IPS DF 4.7 (cell line): Measurements from ENCODE around the gene HS2ST1.

ENCODE experiments used
- DNase-seq: peaks from one replicate; pipeline ENCODE4 v3.0.0-alpha.2; 2013; ENCODE audit warnings: low spot score; ENCODE audit errors: extremely low read depth

Gene HS2ST1

DNA sequence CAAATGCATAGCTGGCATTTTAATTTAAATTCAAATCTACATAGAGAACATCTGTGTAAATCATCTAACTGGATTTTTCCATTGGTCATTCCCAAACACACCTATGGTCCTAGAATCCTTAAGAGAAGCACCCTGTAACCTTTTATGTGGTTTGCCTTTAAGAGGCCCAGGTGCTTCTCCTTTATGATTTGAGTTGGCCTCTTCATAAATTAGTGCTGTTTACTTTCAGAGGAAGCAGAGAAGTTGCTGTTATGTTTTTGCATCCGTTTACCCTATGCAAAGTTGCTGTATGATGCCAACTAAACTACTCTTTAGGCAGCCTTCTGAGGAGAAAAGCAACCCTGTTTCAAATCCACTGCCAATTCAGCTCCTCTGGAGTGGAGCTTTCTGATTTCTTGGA is 193.8 kb downstream of the HS2ST1 start:
- no peak for DNase-seq

DNA sequence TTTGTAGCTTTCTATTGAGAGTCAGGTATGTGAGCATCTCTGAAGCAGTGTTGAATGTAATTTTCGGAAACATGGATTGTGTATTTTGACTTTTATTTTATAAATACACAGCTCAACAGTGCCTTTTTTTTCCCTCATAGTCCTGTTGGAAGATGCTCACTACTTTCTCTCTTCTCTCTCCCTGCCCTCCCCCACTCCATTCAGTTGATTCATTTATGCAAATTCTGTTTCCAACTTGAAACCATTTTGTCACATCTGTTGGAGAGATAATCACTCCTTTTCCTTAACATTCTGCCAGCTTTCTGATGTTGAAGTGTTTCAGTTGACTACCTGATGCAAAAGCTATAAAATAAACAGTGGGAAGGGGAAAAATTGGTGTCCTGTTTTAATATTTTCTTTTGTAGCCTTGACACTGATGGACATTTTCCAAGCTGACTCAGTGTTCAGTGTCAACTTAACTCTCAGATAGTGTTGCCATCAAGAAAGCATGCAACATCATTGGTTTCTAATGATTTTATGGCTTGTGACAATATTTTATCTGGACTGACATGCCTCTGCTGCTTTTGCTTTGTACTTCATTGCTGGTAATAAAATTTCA is 194.5 kb downstream of the HS2ST1 start:
- no peak for DNase-seq

DNA sequence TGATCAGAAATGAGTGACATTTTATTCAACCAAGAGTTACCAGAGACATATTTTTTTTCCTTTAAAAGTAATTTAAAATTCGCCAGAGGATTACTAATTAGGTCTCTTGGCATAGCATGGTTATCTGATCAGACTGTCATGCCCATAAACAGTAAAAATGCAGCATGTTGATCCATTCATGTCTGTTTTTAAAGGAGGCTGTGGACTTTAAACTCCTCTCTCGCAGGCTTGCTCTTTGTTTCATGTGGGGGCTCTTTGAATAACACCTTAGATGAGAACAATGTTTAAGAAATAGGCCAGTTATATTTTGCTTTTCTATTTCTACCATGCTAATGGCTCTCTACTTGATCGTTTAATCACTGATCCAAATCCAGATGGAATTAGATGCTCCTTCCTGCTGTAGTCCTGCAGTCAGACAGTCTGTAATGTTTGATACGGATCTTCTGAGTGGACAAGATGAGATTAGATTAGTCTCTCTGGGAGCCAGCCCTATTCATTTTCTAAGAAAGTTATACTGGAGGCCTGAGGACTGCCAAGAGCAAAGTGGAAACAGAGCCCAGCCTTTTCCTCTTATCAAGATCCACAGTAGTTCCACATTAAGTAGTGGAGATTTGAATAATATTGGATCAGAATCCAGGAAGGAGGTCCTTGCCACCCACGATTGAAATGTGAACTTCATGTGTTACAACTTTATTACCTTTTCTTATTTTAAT is 197.4 kb downstream of the HS2ST1 start:
- no peak for DNase-seq

DNA sequence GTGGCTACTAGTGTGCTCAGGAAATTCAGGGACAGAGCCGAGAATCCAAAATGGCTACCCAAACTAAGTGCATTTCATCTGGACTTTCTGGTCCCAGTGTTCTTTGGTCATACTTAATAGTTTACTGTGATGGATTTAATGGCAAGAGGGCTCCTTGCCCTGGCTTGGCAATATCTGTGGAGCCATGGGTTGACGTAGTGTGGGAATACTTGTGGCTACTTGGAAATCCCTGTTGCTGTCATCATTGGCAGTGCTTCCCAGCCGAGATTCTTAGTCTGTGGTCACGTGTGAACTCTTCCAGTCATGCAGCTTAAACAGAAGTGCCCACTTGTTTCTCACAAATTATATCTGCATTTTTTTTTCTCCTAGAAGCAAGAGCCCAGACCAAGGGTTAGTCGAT is 198.9 kb downstream of the HS2ST1 start:
- no peak for DNase-seq

DNA sequence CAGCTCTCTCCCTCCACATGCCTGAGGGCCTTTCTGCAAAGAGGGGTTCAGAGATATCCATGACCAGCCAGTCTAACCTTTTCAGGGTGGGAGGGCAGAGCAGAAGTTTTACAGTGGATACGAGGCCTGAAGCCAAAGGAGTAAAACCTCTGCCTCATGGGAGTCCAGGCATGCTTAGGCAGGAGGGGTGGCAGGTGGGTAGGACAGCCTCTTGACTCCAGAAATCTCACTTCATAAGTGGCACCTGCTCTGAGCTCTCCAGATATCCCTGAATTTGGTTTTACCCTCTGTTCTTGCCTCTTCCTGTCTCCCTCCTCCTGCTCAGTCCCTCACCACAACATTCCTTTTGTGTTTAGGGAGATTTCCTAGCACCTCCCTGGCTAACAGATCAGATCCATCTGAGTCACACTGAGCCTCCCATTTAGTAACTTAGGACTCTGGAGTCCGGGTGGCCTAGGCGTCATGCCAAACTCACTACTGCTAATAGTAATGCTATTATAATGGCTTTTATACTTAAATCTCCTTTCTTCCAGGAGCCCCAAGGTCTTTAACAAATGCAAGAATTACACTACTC is 201.0 kb downstream of the HS2ST1 start:
- DNase-seq: no peak

DNA sequence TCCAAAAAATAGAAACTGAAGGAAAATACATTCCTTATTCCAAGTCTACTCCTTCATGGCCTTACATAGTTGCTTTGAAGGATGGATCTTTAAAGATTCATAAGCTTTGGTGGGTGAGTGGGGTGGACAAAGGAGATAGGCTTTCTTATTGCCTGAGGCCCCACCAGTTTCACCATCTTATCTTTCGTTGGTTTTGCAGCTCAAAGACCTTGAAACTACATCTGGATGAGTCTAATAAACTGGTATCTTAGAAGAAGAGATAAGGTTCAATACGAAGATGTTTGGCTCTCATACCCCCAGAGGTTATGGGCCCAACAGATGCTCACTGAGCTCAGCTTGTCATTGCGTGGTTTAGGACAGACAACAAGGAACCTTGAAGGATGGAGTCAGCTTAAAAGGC is 201.5 kb downstream of the HS2ST1 start:
- DNase-seq: no peak

DNA sequence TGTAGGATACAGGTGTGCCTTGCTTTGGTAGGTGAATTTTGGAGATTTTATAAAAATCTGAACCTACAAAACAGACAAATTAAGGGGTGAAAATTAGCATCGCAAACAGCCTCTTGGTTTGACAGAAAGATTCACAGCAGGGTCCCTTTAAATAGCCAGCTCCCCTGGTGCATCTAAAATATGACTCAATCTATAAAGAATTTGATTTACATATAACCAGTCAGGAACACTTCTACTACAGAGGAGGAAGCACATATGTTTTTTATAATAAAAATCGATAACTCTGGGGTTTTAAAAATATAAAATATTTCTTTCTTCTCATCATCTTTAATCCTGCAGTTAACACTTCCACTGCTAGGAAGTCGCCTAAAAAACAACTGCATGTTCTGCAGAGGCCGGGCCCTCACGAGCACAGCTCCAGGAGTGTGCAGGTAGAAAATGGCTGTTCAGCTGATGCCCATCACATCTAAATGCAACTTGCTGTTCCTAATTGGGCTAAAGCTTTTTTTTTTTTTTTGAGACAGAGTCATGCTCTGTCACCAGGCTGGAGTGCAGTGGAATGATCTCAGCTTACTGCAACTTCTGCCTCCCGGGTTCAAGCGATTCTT is 203.4 kb downstream of the HS2ST1 start:
- DNase-seq: no peak

DNA sequence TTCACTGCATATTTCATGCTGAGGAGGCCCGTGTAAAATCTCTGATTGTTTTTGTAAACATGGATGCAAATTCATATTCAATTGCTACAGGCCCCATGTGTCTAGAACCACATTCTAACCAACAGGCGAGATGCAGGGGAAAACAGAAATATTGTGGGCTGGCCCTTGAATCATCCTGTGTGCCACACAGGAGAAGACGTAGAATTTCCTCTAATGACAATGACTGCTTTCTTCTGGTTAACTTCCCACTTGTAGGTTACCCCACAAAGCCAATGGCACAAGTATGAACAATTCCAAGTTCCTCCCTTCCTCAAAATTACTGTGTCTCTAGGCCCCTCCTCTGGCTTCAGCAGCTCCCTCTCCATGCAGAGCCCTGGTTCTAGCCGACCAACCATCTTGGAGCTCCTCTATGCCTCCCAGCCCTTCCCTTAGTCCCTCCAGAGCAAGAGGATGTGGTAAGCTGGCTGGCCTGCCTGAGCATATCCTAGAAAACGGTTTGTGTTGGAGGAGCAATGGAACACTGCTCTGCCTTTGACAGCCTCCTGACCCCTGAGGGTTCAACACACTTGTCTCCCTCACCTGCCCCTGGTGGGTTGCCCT is 205.2 kb downstream of the HS2ST1 start:
- DNase-seq: no peak

DNA sequence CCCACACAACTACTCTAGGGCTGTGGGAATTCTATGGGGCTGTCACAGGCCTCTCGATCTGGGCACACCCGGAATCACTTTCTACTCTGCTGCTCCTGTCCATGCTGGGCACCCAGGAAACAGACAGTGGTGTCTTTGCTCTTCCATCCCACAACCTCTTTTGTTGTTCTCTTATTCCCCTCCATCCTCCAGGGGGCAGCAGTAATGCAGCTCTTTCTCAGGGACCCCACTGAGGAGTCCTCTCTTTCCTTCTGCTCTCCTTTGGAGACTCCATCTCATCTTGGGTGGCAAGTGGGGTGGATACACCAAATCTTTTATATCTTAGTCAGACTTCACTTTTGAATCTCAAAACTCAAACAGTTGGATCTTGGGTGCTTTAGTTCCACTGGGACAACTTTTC is 206.3 kb downstream of the HS2ST1 start:
- no peak for DNase-seq

DNA sequence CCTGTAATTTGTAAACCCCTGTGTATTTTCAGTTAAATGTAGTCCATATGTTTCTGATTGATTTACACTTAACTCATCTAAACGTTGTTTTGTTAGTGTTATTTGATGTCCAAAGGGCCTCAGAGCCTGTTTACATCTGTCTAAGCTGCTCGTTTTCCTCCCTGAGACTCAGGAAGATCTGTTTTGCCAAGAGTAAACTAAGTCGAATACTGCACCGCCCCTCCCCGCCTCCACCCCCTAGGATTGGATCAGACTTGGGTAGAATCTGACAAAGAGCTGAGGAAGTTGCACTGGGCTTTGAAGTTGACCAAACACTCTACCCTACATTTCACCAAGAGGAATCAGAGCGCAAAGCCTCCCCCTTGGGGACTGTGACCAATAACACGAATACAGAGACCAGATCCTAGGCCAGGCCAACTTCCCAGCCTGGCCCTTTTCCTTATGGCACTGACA is 207.3 kb downstream of the HS2ST1 start:
- no peak for DNase-seq

DNA sequence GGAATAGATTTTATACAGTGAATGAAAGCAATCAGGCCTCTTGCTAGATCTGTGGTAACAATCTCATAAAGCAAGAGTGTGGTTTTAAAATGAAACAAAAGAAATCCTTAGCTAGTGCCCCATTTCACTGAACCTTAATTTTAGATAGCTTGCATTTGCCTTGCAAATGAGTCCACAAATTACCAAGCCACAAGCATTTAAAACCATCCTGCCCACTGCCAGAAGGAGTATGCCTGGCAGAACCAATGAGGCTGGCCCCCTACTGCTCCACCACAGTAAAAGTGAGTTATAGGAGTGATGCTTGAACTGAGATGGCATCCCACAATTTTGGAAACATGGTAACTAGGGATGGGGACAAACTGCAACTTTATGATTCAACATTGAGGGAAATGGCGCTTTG is 207.8 kb downstream of the HS2ST1 start:
- no peak for DNase-seq

DNA sequence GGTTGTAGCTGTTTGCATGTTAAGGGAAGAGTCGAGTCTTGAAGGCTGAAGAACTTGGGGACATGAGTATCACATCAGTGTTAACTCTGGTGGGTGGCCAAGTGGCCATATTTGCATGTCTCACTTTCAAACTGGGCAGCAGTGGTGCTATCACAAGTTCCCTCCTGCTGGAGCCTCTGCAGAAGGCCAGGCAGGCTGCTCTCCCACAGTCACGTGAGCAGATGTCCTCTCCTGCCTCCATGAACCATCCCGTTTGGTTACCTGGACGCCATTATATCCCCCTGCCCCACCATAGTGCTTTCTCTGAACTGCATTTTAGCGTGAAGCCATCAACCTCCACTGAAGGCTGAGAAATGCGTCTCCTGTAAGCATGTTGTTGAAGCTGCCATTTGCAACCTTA is 209.2 kb downstream of the HS2ST1 start:
- no peak for DNase-seq

DNA sequence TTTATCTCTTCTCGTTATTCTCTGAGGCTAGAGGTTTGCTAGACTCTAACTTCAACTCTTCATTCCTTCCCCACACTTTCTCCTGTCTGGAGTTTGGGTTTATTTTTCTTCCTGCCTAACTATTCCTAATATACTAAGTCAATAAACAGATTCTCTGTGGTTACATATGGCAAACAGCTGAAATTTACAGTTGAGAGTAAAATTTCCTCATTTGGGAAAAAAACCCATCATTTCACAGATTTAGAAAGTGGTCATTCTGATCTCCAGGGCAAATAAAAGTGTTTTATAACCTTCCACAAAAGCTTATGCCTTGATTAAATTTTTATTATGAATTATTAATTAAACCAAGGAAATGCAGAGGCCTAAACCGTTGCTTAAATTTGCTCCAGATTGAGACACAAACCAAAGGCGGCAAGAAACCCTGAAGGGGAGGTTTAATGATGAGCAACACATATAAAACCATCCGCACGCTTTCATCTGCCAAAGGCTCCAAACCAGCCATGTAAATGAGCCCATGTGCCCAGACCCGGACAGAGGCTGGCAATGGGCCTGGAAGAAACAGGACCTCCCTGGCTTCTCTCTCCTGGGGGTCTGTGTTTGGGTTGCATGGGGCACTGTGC is 212.6 kb downstream of the HS2ST1 start:
- DNase-seq: no peak

DNA sequence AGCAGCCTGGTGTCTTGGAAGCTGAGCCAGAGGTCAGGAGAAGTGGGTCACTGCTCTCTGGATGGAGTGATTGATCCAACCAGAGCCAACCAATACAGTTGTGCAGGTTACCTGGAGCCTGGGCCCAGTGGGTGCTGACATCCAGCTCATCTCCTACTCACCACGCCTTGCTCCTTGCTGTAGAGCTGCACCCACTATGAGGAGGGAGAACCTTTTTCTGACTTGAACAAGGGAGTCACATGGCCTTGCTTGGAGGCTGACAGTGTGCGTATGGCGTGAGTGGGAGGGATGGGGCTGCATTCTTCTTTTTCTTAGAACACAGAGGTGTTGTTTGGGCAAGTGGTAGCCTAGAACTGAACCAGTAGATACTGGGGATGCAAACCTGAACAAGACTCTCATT is 213.1 kb downstream of the HS2ST1 start:
- DNase-seq: no peak

DNA sequence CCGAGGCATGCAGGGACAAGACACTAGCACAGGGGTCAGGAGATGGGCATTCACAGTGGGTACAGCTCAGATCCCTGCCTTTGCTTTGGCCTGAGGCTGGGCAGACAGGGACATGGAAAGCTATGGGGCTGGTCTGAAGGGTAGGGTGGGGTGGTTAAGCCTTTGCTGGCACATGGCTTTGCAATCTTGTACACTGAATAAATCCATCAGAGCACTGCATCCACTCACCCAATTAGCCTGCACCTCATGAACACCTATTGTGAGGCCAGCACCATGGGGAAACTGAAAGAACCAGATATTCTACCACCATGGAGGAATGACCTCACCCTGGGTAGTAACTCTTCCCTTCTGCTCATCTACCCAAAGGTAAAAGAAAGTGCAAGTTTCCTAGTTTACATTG is 214.6 kb downstream of the HS2ST1 start:
- DNase-seq: no peak

DNA sequence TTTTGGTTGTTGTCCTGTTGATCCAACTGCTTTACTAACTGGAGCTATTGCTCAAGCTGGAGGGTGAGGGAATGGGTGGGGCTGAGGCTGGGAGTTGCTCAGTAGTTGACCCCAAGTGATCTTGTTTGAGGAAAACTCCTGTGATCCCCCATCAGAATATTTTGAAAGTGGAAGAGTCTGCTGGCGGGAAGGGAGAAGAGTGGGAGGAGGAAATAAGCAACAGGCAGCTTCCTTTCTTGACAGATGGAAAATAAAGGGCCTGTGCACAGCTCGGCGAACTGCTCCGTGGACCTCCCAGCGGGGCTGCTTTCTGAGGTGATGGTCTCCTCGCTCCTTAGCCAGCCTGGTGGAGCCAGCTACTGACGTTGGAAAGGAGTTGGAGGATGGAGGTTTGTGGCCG is 215.2 kb downstream of the HS2ST1 start:
- no peak for DNase-seq

DNA sequence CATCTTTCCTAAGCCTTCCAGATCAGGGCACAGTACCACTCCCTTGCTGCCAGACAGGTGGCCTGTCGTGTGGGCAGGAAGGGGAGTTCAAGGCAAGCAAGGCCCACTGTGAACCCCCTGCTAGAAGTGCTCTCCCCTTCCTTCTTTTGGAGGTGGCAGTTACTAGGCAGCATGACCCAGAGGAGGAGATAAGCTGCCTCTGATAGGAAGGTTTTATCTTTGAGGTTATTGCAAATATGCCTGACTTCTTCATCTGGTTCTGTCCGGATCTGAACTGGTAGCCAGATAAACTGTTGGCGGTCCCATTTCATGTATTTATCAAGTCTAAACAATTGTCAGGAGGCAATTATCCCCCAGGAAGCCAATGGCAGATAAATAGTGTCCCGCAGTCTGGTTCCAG is 216.0 kb downstream of the HS2ST1 start:
- DNase-seq: no peak

DNA sequence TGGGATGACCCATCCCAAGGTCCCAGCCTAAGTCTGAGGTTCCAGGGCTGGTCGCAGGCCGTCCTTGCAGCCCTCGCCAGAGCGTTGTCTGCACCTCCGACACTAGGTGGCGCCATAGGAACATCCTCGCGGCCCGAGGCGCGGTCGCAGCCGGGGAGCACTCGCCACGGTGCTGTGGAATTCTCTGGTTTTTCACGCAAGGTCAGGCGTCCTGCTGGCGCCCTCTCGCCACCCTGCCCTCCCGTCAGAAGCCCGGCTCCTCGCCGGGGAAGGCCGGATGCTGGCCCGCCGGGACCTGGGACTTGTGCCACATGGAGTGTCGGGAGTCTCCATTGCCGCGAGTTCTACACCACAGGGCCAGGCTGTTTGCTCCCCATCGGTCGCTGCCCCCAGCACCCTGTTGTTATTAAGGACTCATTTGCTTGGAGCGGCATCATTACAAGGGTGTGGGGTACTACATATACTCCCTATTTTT is 217.4 kb downstream of the HS2ST1 start:
- DNase-seq: no peak

DNA sequence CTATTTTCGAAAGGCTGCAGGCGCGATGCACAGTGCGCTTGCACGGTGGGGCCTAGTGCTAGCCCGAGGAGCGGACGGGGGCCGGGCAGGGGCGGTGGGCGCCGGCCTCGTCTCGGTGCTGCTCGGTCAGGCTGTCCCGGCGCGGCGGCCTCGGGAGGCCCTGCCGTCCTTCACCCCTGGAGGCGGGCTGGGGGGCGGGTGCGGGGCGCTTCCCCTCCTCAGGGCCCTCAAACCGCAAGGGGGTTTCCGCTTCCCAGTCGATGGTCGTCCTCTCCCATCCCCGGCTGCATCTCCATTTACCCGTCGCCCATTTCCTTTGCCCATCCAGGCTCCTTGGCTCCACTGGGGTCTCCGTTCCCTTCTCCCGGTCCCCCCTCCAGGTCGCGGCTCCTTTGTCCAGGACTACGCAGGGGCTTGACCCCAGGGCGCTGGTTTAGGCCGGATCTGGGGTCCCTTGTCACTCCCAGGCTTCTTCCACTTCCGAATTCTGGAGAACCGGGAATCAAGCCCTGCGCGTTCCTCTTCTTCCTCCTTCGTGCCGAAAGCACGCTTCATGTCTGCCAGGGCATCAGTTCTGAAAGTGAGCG is 217.9 kb downstream of the HS2ST1 start:
- no peak for DNase-seq

DNA sequence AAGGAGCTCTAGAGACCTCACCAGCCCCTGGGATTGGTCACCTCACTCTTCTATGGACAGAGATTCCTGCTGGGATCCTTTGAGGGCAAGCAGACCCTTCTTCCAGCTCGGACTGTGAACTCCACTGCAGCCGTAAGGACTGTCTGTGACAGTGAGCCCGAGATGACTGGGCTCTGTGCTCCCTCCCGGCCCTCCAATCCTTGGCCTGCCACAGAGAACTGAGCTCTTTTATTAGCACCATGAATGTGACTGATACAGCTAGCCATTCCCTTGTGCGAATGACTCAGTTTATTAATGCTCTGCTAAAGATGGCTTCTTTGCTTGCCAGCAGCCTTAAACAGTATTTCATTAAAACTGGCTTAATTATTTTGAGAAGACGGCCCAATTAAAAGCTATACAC is 219.6 kb downstream of the HS2ST1 start:
- no peak for DNase-seq

DNA sequence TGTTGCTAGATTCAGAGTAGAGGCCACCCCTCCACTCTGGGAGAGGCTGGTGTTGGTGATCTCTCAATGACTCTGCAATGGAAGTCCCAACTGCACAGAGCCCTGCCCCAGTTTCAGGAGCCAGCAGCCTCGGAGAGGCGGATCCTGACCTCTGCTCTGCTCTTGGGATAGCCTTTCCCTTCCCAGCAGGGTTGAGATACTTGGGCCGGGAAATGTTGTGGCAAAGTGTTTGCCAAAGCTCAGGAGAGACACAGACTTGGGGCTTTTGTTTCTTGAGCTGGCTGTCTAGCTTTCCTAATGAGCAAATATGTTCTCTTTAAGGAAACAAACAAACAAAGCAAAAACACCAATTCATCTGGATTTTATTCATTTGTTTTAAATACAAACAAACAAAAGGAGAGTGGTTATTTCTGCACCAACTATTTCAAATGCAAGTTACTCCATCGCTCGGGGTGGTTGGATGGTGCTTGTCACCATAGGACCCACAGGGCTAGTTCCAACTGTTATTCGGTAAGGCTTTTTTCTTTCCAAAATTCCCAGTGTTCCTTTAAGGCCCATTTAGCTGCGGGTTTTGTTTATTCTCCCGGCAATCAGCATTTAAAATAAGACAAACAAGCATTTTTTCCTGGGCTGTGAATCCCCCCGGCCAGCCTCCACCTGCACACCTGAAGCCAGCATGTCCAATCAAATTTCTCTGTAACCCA is 220.3 kb downstream of the HS2ST1 start:
- no peak for DNase-seq
